Osteocyte (in vitro differentiated cells): Measurements from ENCODE around the gene C2orf92. TPM values are rescaled to one million over a fixed set of nuclear protein-coding genes. Genes with fewer than 3 reads are reported as not detected.
A peak's percentile ranks its signal among the peaks of the same experiment; 100 is the strongest.

ENCODE experiments used
- DNase-seq: peaks from one replicate; pipeline ENCODE4 v3.0.0; 2021; ENCODE audit warnings: mixed read lengths; ENCODE audit not compliant: unreplicated experiment; ENCODE audit errors: extremely low spot score
- H3K27ac Mint-ChIP-seq: one replicate; pipeline ENCODE4 v1.8.0; 2021; ENCODE audit warnings: mild to moderate bottlenecking, mixed read lengths; ENCODE audit not compliant: unreplicated experiment
- H3K27me3 Mint-ChIP-seq: one replicate; pipeline ENCODE4 v1.8.0; 2021; ENCODE audit warnings: mixed read lengths; ENCODE audit not compliant: unreplicated experiment
- H3K36me3 Mint-ChIP-seq: one replicate; pipeline ENCODE4 v1.8.0; 2021; ENCODE audit warnings: mixed read lengths; ENCODE audit not compliant: unreplicated experiment
- H3K4me1 Mint-ChIP-seq: one replicate; pipeline ENCODE4 v1.8.0; 2021; ENCODE audit warnings: mixed read lengths; ENCODE audit not compliant: unreplicated experiment
- H3K4me3 Mint-ChIP-seq: one replicate; pipeline ENCODE4 v1.8.0; 2021; ENCODE audit warnings: mild to moderate bottlenecking, moderate library complexity, mixed read lengths; ENCODE audit not compliant: unreplicated experiment
- H3K9me3 Mint-ChIP-seq: one replicate; pipeline ENCODE4 v1.8.0; 2021; ENCODE audit warnings: mixed read lengths; ENCODE audit not compliant: unreplicated experiment
- total RNA-seq: library from RNA; stranded (reverse); gene quantifications from 2 replicates; pipeline ENCODE4 v1.2.1, GENCODE V29; 2021
- TF ChIP-seq, protein P1 (sequence below): fragments of 200-600 bp; sonication (generic); IDR thresholded peaks from 2 replicates; pipeline ENCODE4 v1.5.0; 2021; ENCODE audit warnings: antibody characterized with exemption, mild to moderate bottlenecking, moderate library complexity

The C2orf92 gene
- total RNA-seq, 1 donor from 2014 or later, result 13.7 TPM

- no peak for DNase-seq
- no peaks in the 10 kb centered on the region for H3K4me1 Mint-ChIP-seq
- peaks cover 12% of the 10 kb centered on the region for H3K9me3 Mint-ChIP-seq
- peaks cover 38% of the 10 kb centered on the region for H3K36me3 Mint-ChIP-seq
- no peaks in the 10 kb centered on the region for H3K27me3 Mint-ChIP-seq
- H3K27ac Mint-ChIP-seq, result no peak overlapping the region
- TF ChIP-seq, protein P1, sequence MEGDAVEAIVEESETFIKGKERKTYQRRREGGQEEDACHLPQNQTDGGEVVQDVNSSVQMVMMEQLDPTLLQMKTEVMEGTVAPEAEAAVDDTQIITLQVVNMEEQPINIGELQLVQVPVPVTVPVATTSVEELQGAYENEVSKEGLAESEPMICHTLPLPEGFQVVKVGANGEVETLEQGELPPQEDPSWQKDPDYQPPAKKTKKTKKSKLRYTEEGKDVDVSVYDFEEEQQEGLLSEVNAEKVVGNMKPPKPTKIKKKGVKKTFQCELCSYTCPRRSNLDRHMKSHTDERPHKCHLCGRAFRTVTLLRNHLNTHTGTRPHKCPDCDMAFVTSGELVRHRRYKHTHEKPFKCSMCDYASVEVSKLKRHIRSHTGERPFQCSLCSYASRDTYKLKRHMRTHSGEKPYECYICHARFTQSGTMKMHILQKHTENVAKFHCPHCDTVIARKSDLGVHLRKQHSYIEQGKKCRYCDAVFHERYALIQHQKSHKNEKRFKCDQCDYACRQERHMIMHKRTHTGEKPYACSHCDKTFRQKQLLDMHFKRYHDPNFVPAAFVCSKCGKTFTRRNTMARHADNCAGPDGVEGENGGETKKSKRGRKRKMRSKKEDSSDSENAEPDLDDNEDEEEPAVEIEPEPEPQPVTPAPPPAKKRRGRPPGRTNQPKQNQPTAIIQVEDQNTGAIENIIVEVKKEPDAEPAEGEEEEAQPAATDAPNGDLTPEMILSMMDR, result no peak
- H3K4me3 Mint-ChIP-seq, result no peak overlapping the region
These were observed 15.2 kb upstream of the C2orf92 start for GRCh38 chr2:97654309-97654708.

GRCh38 chr2:97654791-97655190 lies 14.7 kb upstream of the C2orf92 start:
- no peak overlapping the region for H3K4me3 Mint-ChIP-seq
- no peak overlapping the region for H3K27ac Mint-ChIP-seq
- peaks cover 12% of the 10 kb centered on the region for H3K9me3 Mint-ChIP-seq
- peaks cover 35% of the 10 kb centered on the region for H3K36me3 Mint-ChIP-seq
- H3K4me1 Mint-ChIP-seq, result no peaks in the 10 kb centered on the region
- TF ChIP-seq, protein P1, result no peak
- no peak for DNase-seq
- H3K27me3 Mint-ChIP-seq, result no peaks in the 10 kb centered on the region

DNA sequence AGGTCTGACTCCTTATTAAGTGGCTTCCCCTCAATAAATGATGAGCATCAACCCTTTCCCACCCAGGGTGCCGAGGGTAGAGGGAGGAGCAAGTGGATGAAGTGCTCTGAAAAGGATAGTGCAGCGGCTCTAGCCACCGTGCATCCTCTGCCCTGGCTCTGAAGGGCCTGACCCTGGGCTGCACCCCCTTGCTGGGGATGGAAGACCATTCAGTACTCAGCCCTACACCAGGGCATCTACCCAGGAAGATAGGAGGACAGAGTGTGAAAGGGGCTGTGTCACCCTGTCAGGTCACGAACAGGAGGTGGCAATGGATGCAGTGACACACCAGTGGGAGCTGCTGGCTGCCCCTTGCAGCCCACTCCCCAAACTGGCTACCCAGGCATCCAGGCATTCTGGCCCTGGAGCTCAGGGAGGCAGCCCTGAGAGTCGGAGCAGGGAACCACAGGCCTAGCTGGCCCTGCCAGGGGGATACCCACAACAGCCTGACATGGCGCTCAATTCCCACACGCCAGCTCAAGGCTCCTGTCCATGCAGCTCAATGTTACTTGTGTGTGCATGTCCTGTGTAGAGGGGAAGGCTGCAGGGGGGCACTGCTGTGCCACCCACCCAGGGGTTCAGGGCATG lies 13.3 kb upstream of the C2orf92 start:
- H3K36me3 Mint-ChIP-seq, result peaks cover 35% of the 10 kb centered on the region

DNA sequence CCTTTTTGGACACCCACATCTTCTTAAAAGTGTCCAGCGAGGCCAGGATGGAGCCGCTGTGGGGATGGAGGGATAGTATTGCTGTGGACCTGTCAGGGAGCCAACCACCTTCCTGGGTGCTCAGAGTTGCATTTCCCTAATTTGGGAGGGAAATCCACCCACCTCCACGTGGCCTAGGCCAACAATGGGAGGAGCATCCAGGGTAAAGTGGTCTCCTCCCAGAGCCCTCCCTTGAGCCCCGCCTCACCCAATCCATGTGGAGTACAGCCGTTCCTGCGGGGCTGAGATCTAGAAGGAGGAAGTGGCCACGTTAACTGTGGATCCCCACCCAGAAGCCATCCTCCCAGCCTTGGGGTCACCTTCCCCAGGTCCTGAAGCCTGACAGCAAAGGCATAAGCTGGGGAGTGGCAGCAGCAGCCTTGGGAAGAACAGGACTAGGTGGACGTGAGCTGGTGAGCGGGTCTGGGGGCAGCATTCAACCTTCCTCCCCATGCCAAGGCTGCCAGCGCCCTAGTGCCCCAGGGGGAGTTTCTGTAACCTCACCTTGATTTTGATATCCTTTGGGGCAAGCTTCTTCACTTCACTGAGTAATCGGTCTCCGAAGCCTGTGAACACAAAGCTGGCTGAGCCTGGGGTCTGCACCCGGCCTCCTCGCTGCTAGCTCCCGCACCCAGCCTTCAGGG lies 12.5 kb upstream of the C2orf92 start:
- Mint-ChIP-seq H3K4me1 (peaks cover 16% of the 10 kb centered on the region), H3K36me3 (peaks cover 35% of the 10 kb centered on the region), H3K27me3 (no peaks in the 10 kb centered on the region), H3K4me3 (no peak overlapping the region), H3K27ac (no peak overlapping the region), H3K9me3 (peaks cover 12% of the 10 kb centered on the region)
- TF ChIP-seq, protein P1, result no peak
- DNase-seq, result no peak

More for the DNA sequence above, 13.3 kb upstream of the C2orf92 start:
- no peaks in the 10 kb centered on the region for H3K27me3 Mint-ChIP-seq
- DNase-seq, result peak; percentile 73
- no peak overlapping the region for H3K4me3 Mint-ChIP-seq
- TF ChIP-seq, protein P1, result no peak
- peaks cover 12% of the 10 kb centered on the region for H3K9me3 Mint-ChIP-seq
- no peak overlapping the region for H3K27ac Mint-ChIP-seq
- H3K4me1 Mint-ChIP-seq, result peaks cover 8% of the 10 kb centered on the region

DNA sequence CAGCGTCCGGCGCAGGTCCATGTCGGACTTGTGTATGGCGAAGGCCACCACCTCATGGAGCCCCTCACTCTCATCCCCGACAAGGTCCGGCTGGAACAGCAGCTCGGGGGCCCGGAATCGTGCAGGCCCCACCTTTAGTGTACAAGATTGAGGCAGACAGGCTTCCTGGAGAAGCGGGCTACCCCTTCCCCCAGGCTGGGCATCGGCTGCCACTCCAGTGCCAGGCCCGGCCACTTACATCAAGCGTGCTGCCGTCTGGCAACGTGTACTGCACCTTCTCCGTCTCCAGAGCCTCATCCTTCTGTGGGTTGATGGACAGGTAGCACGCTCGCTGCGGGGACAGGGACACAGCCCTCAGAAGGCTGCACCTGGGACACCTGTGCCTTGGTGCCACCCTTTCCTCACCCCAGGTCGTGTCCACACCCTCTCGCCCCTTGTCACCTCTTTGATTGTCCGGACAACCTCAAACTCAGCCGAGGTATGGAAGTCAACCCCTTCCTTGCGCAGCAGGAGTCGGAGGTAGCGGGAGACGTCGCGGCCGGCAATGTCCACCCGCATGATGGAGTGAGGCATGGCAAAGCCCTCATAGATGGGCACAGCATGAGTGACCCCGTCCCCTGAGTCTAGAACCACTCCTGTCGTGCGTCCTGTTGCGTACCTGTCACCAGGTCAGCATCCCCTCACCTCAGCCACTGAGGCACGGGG lies 11.4 kb upstream of the C2orf92 start:
- peaks cover 35% of the 10 kb centered on the region for H3K36me3 Mint-ChIP-seq
- no peak overlapping the region for H3K27ac Mint-ChIP-seq
- no peak overlapping the region for H3K4me3 Mint-ChIP-seq
- TF ChIP-seq, protein P1, result no peak
- H3K4me1 Mint-ChIP-seq, result peaks cover 26% of the 10 kb centered on the region
- no peaks in the 10 kb centered on the region for H3K27me3 Mint-ChIP-seq
- H3K9me3 Mint-ChIP-seq, result peaks cover 12% of the 10 kb centered on the region
- DNase-seq, result no peak
